ENCODE data around the gene PGLYRP4. TPM values are rescaled to one million over a fixed set of nuclear protein-coding genes. Genes with fewer than 3 reads are reported as not detected.

The PGLYRP4 gene
- total and polyA plus RNA-seq, 2 of the 4 experiments (the other 2 are of a cell fraction) = not detected

- Histone ChIP-seq H3K14ac (replicated peaks; ENCODE audit: low read depth, low read length) (no peak overlapping the region), H4K5ac (ENCODE audit: low read depth, low read length) (no peak overlapping the region), H2AK5ac (ENCODE audit: low read depth, low read length) (no peak overlapping the region), H4K8ac (ENCODE audit: low read depth in 2 of 2, low read length in 2 of 2) (no peak overlapping the region), H4K91ac (ENCODE audit: insufficient read depth, low read depth, low read length) (no peak overlapping the region), H3K56ac (ENCODE audit: extremely low read depth, insufficient read depth, low read length) (no peak overlapping the region), H2AFZ (replicated peaks; ENCODE audit: low read length, poor library complexity) (no peak overlapping the region), H3K9me3 (ENCODE audit: control insufficient read depth, insufficient read depth, low read length) (no peaks in the 10 kb centered on the region), H3K27me3 (ENCODE audit: control insufficient read depth, insufficient read depth, low read length) (no peaks in the 10 kb centered on the region), H3K4me1 (ENCODE audit: control insufficient read depth, insufficient read depth, low read length) (no peaks in the 10 kb centered on the region), H2BK5ac (ENCODE audit: low read depth, low read length, poor library complexity, severe bottlenecking) (no peak overlapping the region), H3K4me2 (ENCODE audit: low read depth, low read length) (no peak overlapping the region), H2AK9ac (replicated peaks; ENCODE audit: low read depth, low read length, poor library complexity) (no peak overlapping the region), H2BK15ac (ENCODE audit: low read depth, low read length) (no peak overlapping the region), H3K23ac (ENCODE audit: low read depth, low read length) (no peak overlapping the region), H3K9ac (ENCODE audit: low read depth, low read length) (no peak overlapping the region), H3K27ac (ENCODE audit: insufficient read depth, low read length) (no peak overlapping the region), H4K20me1 (ENCODE audit: insufficient read depth, low read length) (no peaks in the 10 kb centered on the region), H3K4me3 (ENCODE audit: insufficient read depth, low read depth, low read length) (no peak overlapping the region), H2BK20ac (ENCODE audit: low read depth, low read length) (no peak overlapping the region), H3K4ac (ENCODE audit: low read depth, low read length) (no peak overlapping the region), H2BK120ac (ENCODE audit: low read depth, low read length) (no peak overlapping the region), H3K36me3 (ENCODE audit: control insufficient read depth, insufficient read depth, low read length) (no peaks in the 10 kb centered on the region), H3K9me1 (ENCODE audit: insufficient read depth, low read length) (no peaks in the 10 kb centered on the region), H3K79me1 (ENCODE audit: low read depth in 1 of 2, low read length in 2 of 2) (no peaks in the 10 kb centered on the region), H3K18ac (ENCODE audit: low read depth, low read length) (no peak overlapping the region)
- no TSS peak for BruUV-seq (replicated peaks)
- WGBS, 2 experiments (ENCODE audit: extremely low coverage in 2 of 2, insufficient read length in 1 of 2) = 80% methylated on average over 10 of the region's 25 CpGs; no CpG with 5 or more reads in 1 of the 2 experiments
- no peak for TF ChIP-seq NFE2L2 (IDR thresholded peaks at IDR 0.05; ENCODE audit: low read depth, low read length)
- TF ChIP-seq, protein P1, sequence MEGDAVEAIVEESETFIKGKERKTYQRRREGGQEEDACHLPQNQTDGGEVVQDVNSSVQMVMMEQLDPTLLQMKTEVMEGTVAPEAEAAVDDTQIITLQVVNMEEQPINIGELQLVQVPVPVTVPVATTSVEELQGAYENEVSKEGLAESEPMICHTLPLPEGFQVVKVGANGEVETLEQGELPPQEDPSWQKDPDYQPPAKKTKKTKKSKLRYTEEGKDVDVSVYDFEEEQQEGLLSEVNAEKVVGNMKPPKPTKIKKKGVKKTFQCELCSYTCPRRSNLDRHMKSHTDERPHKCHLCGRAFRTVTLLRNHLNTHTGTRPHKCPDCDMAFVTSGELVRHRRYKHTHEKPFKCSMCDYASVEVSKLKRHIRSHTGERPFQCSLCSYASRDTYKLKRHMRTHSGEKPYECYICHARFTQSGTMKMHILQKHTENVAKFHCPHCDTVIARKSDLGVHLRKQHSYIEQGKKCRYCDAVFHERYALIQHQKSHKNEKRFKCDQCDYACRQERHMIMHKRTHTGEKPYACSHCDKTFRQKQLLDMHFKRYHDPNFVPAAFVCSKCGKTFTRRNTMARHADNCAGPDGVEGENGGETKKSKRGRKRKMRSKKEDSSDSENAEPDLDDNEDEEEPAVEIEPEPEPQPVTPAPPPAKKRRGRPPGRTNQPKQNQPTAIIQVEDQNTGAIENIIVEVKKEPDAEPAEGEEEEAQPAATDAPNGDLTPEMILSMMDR (conservative IDR thresholded peaks at IDR 0.05; ENCODE audit: low read depth, low read length) = no peak
- TF ChIP-seq RCOR1 (IDR thresholded peaks at IDR 0.05; ENCODE audit: insufficient replicate concordance, low read length) = no peak
- no peak for TF ChIP-seq MXI1 (IDR thresholded peaks at IDR 0.05; ENCODE audit: borderline replicate concordance, low read depth, low read length)
- no peak for TF ChIP-seq BHLHE40 (IDR thresholded peaks at IDR 0.05; ENCODE audit: low read depth, low read length)
- no peak for TF ChIP-seq CHD1 (IDR thresholded peaks at IDR 0.05; ENCODE audit: low read depth, low read length)
- TF ChIP-seq RFX5 (IDR thresholded peaks at IDR 0.05; ENCODE audit: low read depth, low read length) = no peak
- no peak for TF ChIP-seq MAZ (IDR thresholded peaks at IDR 0.05; ENCODE audit: borderline replicate concordance, low read depth, low read length)
- TF ChIP-seq CEBPB (IDR thresholded peaks at IDR 0.05; ENCODE audit: low read depth, low read length) = no peak
- TF ChIP-seq, protein P2, sequence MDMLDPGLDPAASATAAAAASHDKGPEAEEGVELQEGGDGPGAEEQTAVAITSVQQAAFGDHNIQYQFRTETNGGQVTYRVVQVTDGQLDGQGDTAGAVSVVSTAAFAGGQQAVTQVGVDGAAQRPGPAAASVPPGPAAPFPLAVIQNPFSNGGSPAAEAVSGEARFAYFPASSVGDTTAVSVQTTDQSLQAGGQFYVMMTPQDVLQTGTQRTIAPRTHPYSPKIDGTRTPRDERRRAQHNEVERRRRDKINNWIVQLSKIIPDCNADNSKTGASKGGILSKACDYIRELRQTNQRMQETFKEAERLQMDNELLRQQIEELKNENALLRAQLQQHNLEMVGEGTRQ (IDR thresholded peaks at IDR 0.05; ENCODE audit: low read depth, low read length) = no peak
- TF ChIP-seq MAFK (IDR thresholded peaks at IDR 0.05; ENCODE audit: low read depth, low read length) = no peak
- TF ChIP-seq ELK1 (IDR thresholded peaks at IDR 0.05; ENCODE audit: borderline replicate concordance, low read depth, low read length) = no peak
- no peak for TF ChIP-seq FOS (IDR thresholded peaks at IDR 0.05; ENCODE audit: low read depth, low read length)
- TF ChIP-seq POLR2A (IDR thresholded peaks at IDR 0.05; ENCODE audit: low read depth, low read length) = no peak
- TF ChIP-seq SMC3 (IDR thresholded peaks at IDR 0.05; ENCODE audit: low read depth, low read length) = no peak
- TF ChIP-seq RAD21 (IDR thresholded peaks at IDR 0.05; ENCODE audit: low read length) = no peak
- POLR2A ChIA-PET (ENCODE audit: unreplicated experiment) = no interaction called here
- dilution Hi-C loops (cut with HindIII; ENCODE audit: low sequenced_read_pairs, unreplicated experiment) = no loop called here
- CTCF ChIA-PET = no interaction called here
- intact Hi-C loops (cut with micrococcal nuclease) = no loop called here
- no peak for DNase-seq
- ATAC-seq (ENCODE audit: low read depth) = no peak
- in situ Hi-C loops (cut with MboI; ENCODE audit: low sequenced_read_pairs) = no loop called here
These were observed 55.7 kb downstream of the PGLYRP4 start for GRCh38 chr1:153292740-153293479.
